ENCODE data around the gene UBE4A. TPM values are rescaled to one million over a fixed set of nuclear protein-coding genes. Genes with fewer than 3 reads are reported as not detected.
A peak's percentile ranks its signal among the peaks of the same experiment; 100 is the strongest.

Gene UBE4A
- total RNA-seq (10 to 100 TPM; 40.8 to 45.3 TPM), polyA plus RNA-seq (ENCODE audit: insufficient read length in 6 of 6) (10 to 100 TPM; 40.3 to 47.7 (median 44.0) TPM)
- long read RNA-seq, donor 1, partial matches to known transcripts: 29 of 29 reads
- long read RNA-seq, donor 1, other reads (novel, unspliced or antisense): 0 of 29 reads
- long read RNA-seq, donor 2, full-length matches to known transcripts: 1 of 21 reads
- long read RNA-seq, donor 2, partial matches to known transcripts: 20 of 21 reads
- long read RNA-seq, donor 2, other reads (novel, unspliced or antisense): 0 of 21 reads
- long read RNA-seq, donor 3, full-length matches to known transcripts: 2 of 15 reads
- long read RNA-seq, donor 3, partial matches to known transcripts: 13 of 15 reads
- long read RNA-seq, donor 3, other reads (novel, unspliced or antisense): 0 of 15 reads
- long read RNA-seq, donor 4, partial matches to known transcripts: 8 of 9 reads
- long read RNA-seq, donor 4, other reads (novel, unspliced or antisense): 1 of 9 reads
- long read RNA-seq, donor 5, full-length matches to known transcripts: 1 of 66 reads
- long read RNA-seq, donor 5, partial matches to known transcripts: 65 of 66 reads
- long read RNA-seq, donor 5, other reads (novel, unspliced or antisense): 0 of 66 reads
- long read RNA-seq, donor 6, full-length matches to known transcripts: 2 of 2 reads
- long read RNA-seq, donor 6, partial matches to known transcripts: 0 of 2 reads
- long read RNA-seq, donor 6, other reads (novel, unspliced or antisense): 0 of 2 reads
- long read RNA-seq, donor 7, full-length matches to known transcripts: 2 of 2 reads
- long read RNA-seq, donor 7, partial matches to known transcripts: 0 of 2 reads
- long read RNA-seq, donor 7, other reads (novel, unspliced or antisense): 0 of 2 reads
- long read RNA-seq, donor 8, full-length matches to known transcripts: 4 of 18 reads
- long read RNA-seq, donor 8, partial matches to known transcripts: 14 of 18 reads
- long read RNA-seq, donor 8, other reads (novel, unspliced or antisense): 0 of 18 reads
- long read RNA-seq, donor 9: 0 reads
- long read RNA-seq, donor 10, partial matches to known transcripts: 5 of 5 reads
- long read RNA-seq, donor 10, other reads (novel, unspliced or antisense): 0 of 5 reads
- long read RNA-seq, donor 11, full-length matches to known transcripts: 1 of 47 reads
- long read RNA-seq, donor 11, partial matches to known transcripts: 46 of 47 reads
- long read RNA-seq, donor 11, other reads (novel, unspliced or antisense): 0 of 47 reads
- long read RNA-seq, donor 12, full-length matches to known transcripts: 3 of 12 reads
- long read RNA-seq, donor 12, partial matches to known transcripts: 9 of 12 reads
- long read RNA-seq, donor 12, other reads (novel, unspliced or antisense): 0 of 12 reads

- peak within 1 kb of the TSS; percentile 29 to 73 for H3K27ac ChIP-seq
- DNase-seq (peak; percentile 93 to 96 (median 96)), ATAC-seq (peak; percentile 95)
- H3K9me3 ChIP-seq: no peaks in the 10 kb centered on the region
- intact Hi-C loops (cut with DNase I): loop anchor here in 1 of 2 donors (10.0 kb wide), 2 partner anchors 155 to 215 kb away; no protein-coding TSS in a partner anchor
- peaks cover 6 to 32% of the 10 kb centered on the region in 2 donors for H3K4me1 ChIP-seq
- TF ChIP-seq CTCF (IDR thresholded peaks at IDR 0.05): no peak
- H3K36me3 ChIP-seq: no peaks in the 10 kb centered on the region
- H3K4me3 ChIP-seq: peak within 1 kb of the TSS; percentile 70 to 71
- no peaks in the 10 kb centered on the region for H3K27me3 ChIP-seq
Measured at GRCh38 chr11:118359295-118359958, at the start of gene UBE4A. Gene UBE4A, plus strand, starts transcription at chr11:118359600. Its CDS starts 5,481 bp downstream, at chr11:118365081.

GRCh38 chr11:118310271-118310670, 49.1 kb upstream of the UBE4A start:
- intact Hi-C loops (cut with DNase I): no loop called here
- H3K4me1 ChIP-seq: peaks cover 4% of the 10 kb centered on the region in 2 donors

GRCh38 chr11:118310781-118311485, 48.5 kb upstream of the UBE4A start:
- H3K4me3 ChIP-seq: no peak overlapping the region
- no peak overlapping the region for H3K27ac ChIP-seq
- H3K9me3 ChIP-seq: no peaks in the 10 kb centered on the region
- peaks cover 0 to 16% of the 10 kb centered on the region in 2 donors for H3K27me3 ChIP-seq
- intact Hi-C loops (cut with DNase I): no loop called here
- H3K4me1 ChIP-seq: peaks cover 10 to 11% of the 10 kb centered on the region in 2 donors
- H3K36me3 ChIP-seq: no peaks in the 10 kb centered on the region
- TF ChIP-seq CTCF (IDR thresholded peaks at IDR 0.05): no peak
- DNase-seq (no peak), ATAC-seq (no peak)

More at GRCh38 chr11:118310271-118310670, 49.1 kb upstream of the UBE4A start:
- Histone ChIP-seq H3K36me3 (no peaks in the 10 kb centered on the region), H3K9me3 (no peaks in the 10 kb centered on the region), H3K27ac (no peak overlapping the region), H3K4me3 (no peak overlapping the region), H3K27me3 (peaks cover 0 to 15% of the 10 kb centered on the region in 2 donors)
- ATAC-seq (no peak), DNase-seq (no peak)
- TF ChIP-seq CTCF (IDR thresholded peaks at IDR 0.05): no peak

GRCh38 chr11:118311518-118311917, 47.9 kb upstream of the UBE4A start:
- Histone ChIP-seq H3K4me1 (peaks cover 15 to 17% of the 10 kb centered on the region in 2 donors), H3K27me3 (peaks cover 0 to 16% of the 10 kb centered on the region in 2 donors), H3K27ac (no peak overlapping the region), H3K36me3 (no peaks in the 10 kb centered on the region), H3K4me3 (no peak overlapping the region), H3K9me3 (no peaks in the 10 kb centered on the region)
- DNase-seq (no peak), ATAC-seq (no peak)
- no peak for TF ChIP-seq CTCF (IDR thresholded peaks at IDR 0.05)
- intact Hi-C loops (cut with DNase I): no loop called here

Measured in left lung (tissue), 14 donors.